ENCODE data around the gene POTEM. TPM values are rescaled to one million over a fixed set of nuclear protein-coding genes. Genes with fewer than 3 reads are reported as not detected.
"Not testable (repeated sequence)": the region's sequence is repeated elsewhere in the genome, so short reads cannot be mapped to it uniquely, and the experiment has no call there.

The POTEM gene
- total RNA-seq (2014; rRNA removed; shearing (Covaris generic)), result not detected in 2 replicates

DNA sequence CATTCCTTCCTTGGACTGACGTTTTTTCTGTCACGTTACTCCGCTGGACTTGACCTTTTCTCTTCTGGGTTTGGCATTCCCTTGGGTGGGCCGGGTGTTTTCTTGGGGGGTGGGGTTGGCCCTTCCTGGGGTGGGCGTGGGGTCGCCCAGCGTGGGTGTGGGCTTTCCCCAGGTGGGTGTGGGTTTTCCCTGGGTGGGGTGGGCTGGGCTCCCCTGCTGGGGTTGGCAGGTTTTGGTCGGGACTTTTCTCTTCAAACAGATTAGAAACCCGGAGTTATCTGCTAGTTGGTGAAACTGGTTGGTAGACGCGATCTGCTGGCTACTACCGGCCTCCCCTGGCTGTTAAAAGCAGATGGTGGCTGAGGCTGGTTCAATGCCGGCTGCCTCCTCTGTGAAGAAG is at the start of gene POTEM:
Gene POTEM (plus strand): TSS at position 301 of the 400 bp plus-strand sequence. CDS start 52 bp downstream, at position 353.
- H3K9me3 ChIP-seq (replicated peaks); H3K36me3 ChIP-seq; H3K4me1 ChIP-seq (replicated peaks); H3K27me3 ChIP-seq (replicated peaks); H3K27ac ChIP-seq; DNase-seq (ENCODE audit: low read depth in 1 of 2, low spot score in 2 of 2); H3K4me3 ChIP-seq: not testable (repeated sequence)

DNA sequence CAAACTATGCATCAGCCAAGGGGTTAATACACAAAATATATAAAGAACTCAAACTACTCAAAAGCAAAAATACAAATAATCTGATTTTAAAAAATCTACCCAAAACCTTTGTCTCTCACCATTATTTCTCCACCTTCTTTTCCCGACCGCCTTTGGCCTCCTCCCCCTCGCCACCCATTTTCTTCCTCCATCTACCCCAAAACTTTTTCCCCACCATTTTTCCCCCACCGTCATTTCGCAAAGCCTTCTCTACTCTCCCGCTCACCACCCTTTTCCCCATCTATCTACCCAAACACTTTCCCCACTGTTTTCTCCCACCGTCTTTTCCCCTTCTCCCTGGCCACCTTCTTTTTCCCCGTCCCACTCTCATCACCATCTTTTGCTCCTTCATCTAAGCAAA is 48.9 kb upstream of the POTEM start:
- not testable (repeated sequence) for H3K27ac ChIP-seq

DNA sequence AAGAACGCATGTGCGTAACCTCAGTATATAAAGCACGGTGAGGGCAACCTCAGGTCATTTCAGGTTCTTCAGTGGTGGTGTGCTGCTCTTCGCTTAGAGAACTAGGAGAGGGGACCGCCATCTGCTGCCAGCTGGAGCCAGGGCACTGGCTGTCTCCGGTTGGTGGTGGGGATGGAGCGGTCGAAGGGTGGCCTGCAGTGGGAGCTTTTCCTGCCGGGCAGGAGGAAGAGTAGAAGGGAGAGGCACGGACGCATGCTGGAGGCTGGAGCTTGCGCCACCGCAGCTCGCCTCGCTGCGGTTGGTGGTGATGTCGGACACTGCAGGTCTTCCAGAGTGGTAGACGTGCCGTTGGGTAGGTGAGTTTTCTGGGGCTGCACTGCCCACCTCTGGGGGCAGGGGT is 47.2 kb upstream of the POTEM start:
- H3K36me3 ChIP-seq; H3K4me3 ChIP-seq; DNase-seq (ENCODE audit: low read depth in 1 of 2, low spot score in 2 of 2); H3K9me3 ChIP-seq (replicated peaks); H3K27me3 ChIP-seq (replicated peaks); H3K4me1 ChIP-seq (replicated peaks); H3K27ac ChIP-seq: not testable (repeated sequence)

More for the DNA sequence above, 48.9 kb upstream of the POTEM start:
- not testable (repeated sequence) for DNase-seq (ENCODE audit: low read depth in 1 of 2, low spot score in 2 of 2); H3K9me3 ChIP-seq (replicated peaks); H3K27me3 ChIP-seq (replicated peaks); H3K36me3 ChIP-seq; H3K4me3 ChIP-seq; H3K4me1 ChIP-seq (replicated peaks)

DNA sequence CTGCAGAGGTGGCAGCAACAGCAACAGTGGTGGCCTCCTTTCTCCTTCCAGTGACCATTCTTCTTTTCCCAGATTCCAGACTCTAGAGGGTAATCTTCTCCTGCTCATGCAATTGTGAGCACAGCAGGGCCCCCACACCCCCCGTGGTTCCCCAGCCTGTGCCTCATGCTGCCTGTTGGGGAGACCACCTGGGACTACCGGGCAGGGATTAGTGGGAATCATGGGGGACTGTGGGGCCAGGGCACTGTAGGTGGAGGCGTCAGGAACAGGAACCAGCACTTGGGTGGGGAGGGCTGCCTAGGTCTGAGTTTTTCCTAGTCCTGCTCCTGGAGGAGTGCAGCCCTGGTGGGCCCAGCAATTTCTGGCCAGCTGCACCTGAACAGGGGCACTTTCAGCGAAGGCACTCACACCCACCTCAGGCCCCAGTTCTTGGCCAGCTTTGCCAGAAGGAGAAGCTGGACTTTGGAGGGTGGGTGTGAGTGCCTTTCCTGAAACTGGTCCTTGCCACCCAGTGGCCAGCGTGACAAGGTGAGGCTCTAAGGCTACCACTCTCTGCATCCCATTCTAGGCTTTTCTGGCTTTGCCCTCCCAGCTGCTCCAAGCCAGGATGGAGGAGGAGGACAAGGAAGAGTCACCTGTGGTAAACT is 46.1 kb upstream of the POTEM start:
- H3K36me3 ChIP-seq; H3K4me3 ChIP-seq; H3K4me1 ChIP-seq (replicated peaks); DNase-seq (ENCODE audit: low read depth in 1 of 2, low spot score in 2 of 2); H3K27me3 ChIP-seq (replicated peaks); H3K9me3 ChIP-seq (replicated peaks); H3K27ac ChIP-seq: not testable (repeated sequence)

DNA sequence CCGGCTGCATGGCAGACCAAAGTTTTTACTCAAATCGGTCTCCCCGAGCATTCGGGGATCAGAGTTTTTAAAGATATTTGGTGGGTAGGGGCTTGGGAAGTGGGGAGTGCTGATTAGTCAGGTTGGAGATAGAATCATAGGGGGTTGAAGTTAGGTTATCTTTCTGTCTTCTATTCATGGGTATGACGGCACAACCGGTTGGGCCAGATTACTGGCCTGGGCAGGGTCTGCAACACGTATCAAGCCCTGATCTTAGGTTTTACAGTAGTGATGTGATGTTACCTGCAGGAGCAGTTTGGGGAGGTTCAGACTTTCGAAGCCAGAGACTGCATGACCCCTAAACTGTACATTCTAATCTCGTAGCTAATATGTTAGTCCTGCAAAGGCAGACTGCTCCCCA is 30.4 kb upstream of the POTEM start:
- H3K4me1 ChIP-seq (replicated peaks); DNase-seq (ENCODE audit: low read depth in 1 of 2, low spot score in 2 of 2); H3K27ac ChIP-seq; H3K4me3 ChIP-seq; H3K36me3 ChIP-seq; H3K27me3 ChIP-seq (replicated peaks); H3K9me3 ChIP-seq (replicated peaks): not testable (repeated sequence)

DNA sequence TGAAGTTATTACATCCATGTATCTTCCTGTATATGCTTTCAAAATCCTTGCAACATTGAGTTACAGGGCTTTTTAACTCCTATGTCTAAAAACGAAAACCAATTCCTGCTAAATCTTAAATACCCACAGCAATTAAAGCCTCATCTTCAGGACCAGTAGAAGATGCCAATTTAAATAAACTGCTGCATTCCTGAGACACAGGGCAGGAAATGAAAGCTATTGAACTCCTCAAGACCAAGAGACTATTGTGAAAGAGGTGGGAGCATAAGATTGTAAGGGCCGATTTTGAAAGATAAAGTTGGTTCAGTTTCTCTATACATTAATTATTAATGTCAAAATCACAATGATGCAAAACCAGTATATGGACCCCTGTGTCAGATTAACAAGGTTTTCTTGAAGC is 28.5 kb upstream of the POTEM start:
- not testable (repeated sequence) for H3K4me1 ChIP-seq (replicated peaks); H3K36me3 ChIP-seq; H3K4me3 ChIP-seq; H3K27ac ChIP-seq; H3K9me3 ChIP-seq (replicated peaks); DNase-seq (ENCODE audit: low read depth in 1 of 2, low spot score in 2 of 2); H3K27me3 ChIP-seq (replicated peaks)

DNA sequence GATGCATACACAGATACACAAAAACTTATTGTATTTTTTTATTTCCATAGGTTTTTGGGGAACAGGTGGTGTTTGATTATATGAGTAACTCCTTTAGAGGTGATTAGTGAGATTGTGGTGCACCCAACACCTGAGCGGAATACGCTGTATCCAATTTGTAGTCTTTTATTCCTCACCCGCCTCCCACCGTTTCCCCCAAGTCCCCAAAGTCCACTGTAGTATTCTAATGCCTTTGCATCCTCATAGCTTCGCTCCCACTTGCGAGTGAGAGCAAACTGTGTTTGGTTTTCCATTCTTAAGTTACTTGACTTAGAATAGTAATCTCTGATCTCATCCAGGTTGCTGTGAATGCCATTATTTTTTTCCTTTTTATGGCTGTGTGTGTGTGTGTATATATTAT is 17.3 kb upstream of the POTEM start:
- H3K36me3 ChIP-seq; H3K27ac ChIP-seq; H3K4me1 ChIP-seq (replicated peaks); DNase-seq (ENCODE audit: low read depth in 1 of 2, low spot score in 2 of 2); H3K4me3 ChIP-seq; H3K27me3 ChIP-seq (replicated peaks); H3K9me3 ChIP-seq (replicated peaks): not testable (repeated sequence)

DNA sequence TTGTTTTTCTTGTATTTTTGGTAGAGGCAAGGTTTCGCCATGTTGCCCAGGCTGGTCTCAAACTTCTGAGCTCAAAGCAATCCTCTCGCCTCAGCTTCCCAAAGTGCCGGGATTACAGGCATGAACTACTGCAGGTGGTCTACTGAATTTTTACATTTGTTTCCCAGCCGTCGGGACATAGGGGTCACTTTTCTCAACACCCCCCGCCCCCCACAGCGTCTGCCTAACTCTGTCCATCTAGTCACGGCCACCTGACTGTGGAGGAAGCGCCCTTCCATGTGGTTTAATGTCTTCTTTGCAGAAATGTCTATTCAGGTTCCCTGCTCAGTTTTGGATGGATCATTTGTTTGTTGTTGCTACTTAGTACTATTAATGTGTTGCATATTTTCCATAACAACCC is 14.1 kb upstream of the POTEM start:
- not testable (repeated sequence) for DNase-seq (ENCODE audit: low read depth in 1 of 2, low spot score in 2 of 2); H3K4me3 ChIP-seq; H3K9me3 ChIP-seq (replicated peaks); H3K4me1 ChIP-seq (replicated peaks); H3K27ac ChIP-seq; H3K36me3 ChIP-seq; H3K27me3 ChIP-seq (replicated peaks)

DNA sequence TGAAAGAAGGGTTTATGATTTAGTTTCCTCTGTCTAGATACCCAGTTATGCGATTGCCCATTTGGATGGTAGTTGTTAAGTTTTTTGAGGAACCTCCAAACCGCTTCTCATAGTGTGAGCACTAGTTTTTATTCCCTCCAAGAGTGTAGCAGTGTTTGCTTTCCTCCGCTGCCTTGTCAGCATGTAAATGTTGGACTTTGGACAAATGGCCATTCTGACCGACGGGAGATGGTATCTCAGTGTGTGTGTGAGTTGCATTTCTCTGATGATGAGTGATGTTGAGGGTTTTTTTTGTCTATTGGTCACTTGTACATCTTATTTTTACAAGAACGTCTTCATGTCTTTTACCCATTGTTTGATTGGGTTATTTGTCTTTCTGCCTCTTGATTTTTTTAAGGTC is 11.4 kb upstream of the POTEM start:
- H3K27ac ChIP-seq; H3K36me3 ChIP-seq; H3K4me1 ChIP-seq (replicated peaks); DNase-seq (ENCODE audit: low read depth in 1 of 2, low spot score in 2 of 2); H3K27me3 ChIP-seq (replicated peaks); H3K4me3 ChIP-seq; H3K9me3 ChIP-seq (replicated peaks): not testable (repeated sequence)

DNA sequence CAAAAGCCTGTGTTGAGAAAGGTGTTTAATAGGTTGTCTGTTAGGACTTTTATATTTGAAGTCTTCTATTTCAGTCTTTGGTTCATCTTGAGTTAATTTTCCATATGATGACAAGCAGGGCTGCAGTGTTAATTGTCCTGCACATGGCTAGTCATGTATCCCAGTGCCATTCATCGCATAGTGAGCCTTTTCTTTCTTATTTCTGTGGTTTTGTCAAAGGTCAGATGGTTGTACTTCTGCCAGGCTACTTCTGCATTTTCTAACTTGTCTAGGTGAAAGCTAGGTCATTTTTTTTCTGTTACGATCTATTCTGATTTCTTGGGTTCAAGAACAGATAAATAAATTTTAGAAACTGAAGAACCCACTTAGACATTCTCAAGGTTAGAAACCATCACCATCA is 5.7 kb upstream of the POTEM start:
- not testable (repeated sequence) for H3K9me3 ChIP-seq (replicated peaks); H3K4me1 ChIP-seq (replicated peaks); H3K27ac ChIP-seq; H3K4me3 ChIP-seq; H3K36me3 ChIP-seq; DNase-seq (ENCODE audit: low read depth in 1 of 2, low spot score in 2 of 2); H3K27me3 ChIP-seq (replicated peaks)

DNA sequence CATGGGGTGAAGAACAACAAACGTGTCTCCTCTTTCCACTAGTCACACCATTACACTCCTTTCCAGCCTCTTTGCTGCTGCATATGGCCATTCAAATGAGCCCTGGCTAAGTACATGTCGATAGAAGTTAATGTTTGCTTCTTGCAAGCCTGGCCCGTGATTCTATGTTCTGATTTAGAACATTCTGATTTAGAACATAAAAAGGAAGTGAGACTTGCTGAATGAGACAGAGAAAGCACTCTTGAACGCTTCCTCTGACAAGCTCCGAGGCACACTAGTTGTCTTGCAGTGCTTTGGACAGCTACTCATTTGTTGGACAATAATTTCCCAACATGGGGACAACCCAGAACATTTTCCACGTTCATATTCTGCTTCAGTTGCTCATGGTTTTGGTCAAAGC is 5.1 kb upstream of the POTEM start:
- H3K27me3 ChIP-seq (replicated peaks); DNase-seq (ENCODE audit: low read depth in 1 of 2, low spot score in 2 of 2); H3K9me3 ChIP-seq (replicated peaks); H3K36me3 ChIP-seq; H3K27ac ChIP-seq; H3K4me3 ChIP-seq; H3K4me1 ChIP-seq (replicated peaks): not testable (repeated sequence)

DNA sequence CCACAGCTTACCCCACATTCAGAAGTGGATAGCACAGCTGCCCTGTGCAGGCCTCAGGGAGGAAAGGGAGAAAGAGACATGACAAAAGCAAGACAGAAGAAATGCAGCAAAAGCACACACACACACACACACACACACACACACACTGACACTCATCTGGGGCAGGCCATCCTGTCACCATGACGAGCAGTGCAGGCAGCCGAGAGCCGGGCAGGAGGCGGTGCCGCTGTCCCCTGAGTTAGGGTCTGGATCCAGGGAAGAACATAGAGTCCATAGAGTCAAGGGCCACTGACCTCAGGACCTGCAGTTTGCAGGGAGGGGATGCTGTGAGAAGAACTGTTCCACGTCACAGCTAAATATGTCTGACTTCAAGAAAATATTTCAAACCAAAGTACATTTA is 4.0 kb upstream of the POTEM start:
- H3K27me3 ChIP-seq (replicated peaks); H3K4me3 ChIP-seq; H3K4me1 ChIP-seq (replicated peaks); H3K36me3 ChIP-seq; H3K9me3 ChIP-seq (replicated peaks); DNase-seq (ENCODE audit: low read depth in 1 of 2, low spot score in 2 of 2); H3K27ac ChIP-seq: not testable (repeated sequence)

DNA sequence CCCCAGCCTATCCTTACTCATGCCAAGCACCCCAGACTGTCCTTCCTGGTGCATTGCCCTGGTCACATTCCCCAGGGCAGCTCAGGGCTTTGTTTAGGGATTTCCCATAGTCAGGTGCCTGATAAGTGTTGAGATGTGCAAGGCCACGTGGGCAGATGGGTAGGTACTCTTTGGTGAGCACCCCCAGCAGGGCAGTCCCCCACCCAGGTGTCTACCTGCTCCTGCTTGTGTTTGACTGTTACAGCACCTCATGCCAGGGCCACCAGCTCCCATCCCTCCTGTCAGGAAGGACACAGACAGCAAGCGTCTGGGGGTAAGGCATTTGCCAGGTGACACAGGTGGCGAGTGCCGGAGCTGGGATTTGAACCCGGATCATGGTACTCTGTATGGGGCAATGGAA is 2.4 kb upstream of the POTEM start:
- not testable (repeated sequence) for H3K9me3 ChIP-seq (replicated peaks); H3K4me1 ChIP-seq (replicated peaks); H3K4me3 ChIP-seq; H3K36me3 ChIP-seq; H3K27me3 ChIP-seq (replicated peaks); H3K27ac ChIP-seq; DNase-seq (ENCODE audit: low read depth in 1 of 2, low spot score in 2 of 2)

DNA sequence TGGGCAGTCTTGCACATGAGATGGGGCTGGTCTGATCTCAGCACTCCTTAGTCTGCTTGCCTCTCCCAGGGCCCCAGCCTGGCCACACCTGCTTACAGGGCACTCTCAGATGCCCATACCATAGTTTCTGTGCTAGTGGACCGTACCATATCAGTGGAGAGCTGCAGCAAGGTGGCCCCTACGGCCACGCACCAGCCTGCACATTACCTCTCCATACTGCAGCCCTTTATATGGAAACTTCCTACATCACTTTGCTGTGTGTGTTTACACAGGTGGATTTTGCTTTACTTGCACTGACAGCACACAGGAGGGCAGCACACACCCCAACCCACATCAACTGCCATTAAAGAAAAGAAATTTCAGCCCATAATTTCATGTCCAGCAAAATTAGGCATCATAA is 35.3 kb downstream of the POTEM start:
- not testable (repeated sequence) for H3K27me3 ChIP-seq (replicated peaks); H3K9me3 ChIP-seq (replicated peaks); H3K36me3 ChIP-seq; H3K4me3 ChIP-seq; DNase-seq (ENCODE audit: low read depth in 1 of 2, low spot score in 2 of 2); H3K4me1 ChIP-seq (replicated peaks); H3K27ac ChIP-seq

DNA sequence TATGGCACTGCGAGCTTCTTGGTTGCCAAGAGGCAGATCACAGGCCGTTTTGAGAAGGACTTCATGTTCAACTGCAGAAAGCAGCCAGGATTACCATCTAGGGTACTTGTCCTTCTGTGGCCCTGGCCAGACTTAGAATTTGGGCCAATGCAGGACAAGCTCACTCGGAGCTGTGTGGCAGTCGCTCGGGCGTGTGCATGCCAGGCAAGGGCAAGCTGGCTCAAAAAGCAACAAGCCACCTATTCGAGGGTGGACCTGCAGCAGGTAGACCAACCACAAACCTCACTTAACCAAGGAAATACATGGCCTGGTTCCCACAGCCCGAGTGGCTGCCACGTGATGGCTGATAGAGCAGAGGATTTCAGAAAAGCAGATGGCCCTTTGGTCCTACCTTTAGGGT is 39.3 kb downstream of the POTEM start:
- H3K27ac ChIP-seq; H3K4me1 ChIP-seq (replicated peaks); H3K4me3 ChIP-seq; DNase-seq (ENCODE audit: low read depth in 1 of 2, low spot score in 2 of 2); H3K27me3 ChIP-seq (replicated peaks); H3K9me3 ChIP-seq (replicated peaks); H3K36me3 ChIP-seq: not testable (repeated sequence)

All from SJSA1 (cell line).